Thyroid gland (tissue), 4 donors: ENCODE data around the gene TBRG1. TPM values are rescaled to one million over a fixed set of nuclear protein-coding genes. Genes with fewer than 3 reads are reported as not detected.
A peak's percentile ranks its signal among the peaks of the same experiment; 100 is the strongest.

Experiments
- DNase-seq, 2 donors: peaks; one replicate each; pipeline ENCODE4 v3.0.0-alpha.2; 2019
- H3K27ac ChIP-seq, 3 donors: fragments of 200-600 bp; sonication (generic); 1 replicate in 2 of 3; 2 replicates in 1 of 3; pipeline ENCODE4 v1.5.1; 2016 to 2019; ENCODE audit warnings: mild to moderate bottlenecking in 1 of 3, moderate library complexity in 1 of 3
- H3K27me3 ChIP-seq: fragments of 200-600 bp; sonication (generic); one replicate; pipeline ENCODE4 v1.5.1; 2019
- H3K36me3 ChIP-seq, 2 donors: fragments of 200-600 bp; sonication (generic); one replicate each; pipeline ENCODE4 v1.5.1; 2016 to 2019
- H3K4me1 ChIP-seq, 2 donors: fragments of 200-600 bp; sonication (generic); one replicate each; pipeline ENCODE4 v1.5.1; 2017 to 2019
- H3K4me3 ChIP-seq, 3 donors: fragments of 200-600 bp; sonication (generic); replicated peaks in 1 of 3; 1 replicate in 2 of 3; 2 replicates in 1 of 3; pipeline ENCODE4 v1.5.1; 2016; ENCODE audit warnings: mild to moderate bottlenecking in 1 of 3
- H3K9me3 ChIP-seq: fragments of 200-600 bp; sonication (generic); one replicate; pipeline ENCODE4 v1.5.1; 2017
- CTCF ChIP-seq, 6 experiments: fragments of 200-600 bp in 3 of 6; fragments of 450-650 bp in 3 of 6; sonication (generic) in 3 of 6; IDR thresholded peaks; one replicate each; pipeline ENCODE4 v1.5.1; 2016 to 2019; ENCODE audit warnings: antibody characterized with exemption in 6 of 6, mild to moderate bottlenecking in 2 of 6, inconsistent platforms in 1 of 6, moderate library complexity in 1 of 6
- POLR2A ChIP-seq, 2 donors: fragments of 450-650 bp; IDR thresholded peaks; one replicate each; pipeline ENCODE4 v1.6.1; 2017; ENCODE audit warnings: antibody characterized with exemption in 2 of 2, mild to moderate bottlenecking in 2 of 2, moderate library complexity in 1 of 2
- WGBS, 2 donors: methylation state at CpG; one replicate each; pipeline ENCODE4 v1.1.5; 2017; 5-methylcytosine and 5-hydroxymethylcytosine counted together
- intact Hi-C: fragments of 100-400 bp; cut with DNase I; formaldehyde crosslinking; loops from one replicate; pipeline ENCODE4 v1.15.1; 2023
- total RNA-seq, 4 donors: library from RNA; depleted of rRNA; stranded (reverse); fragments of >200 nt; gene quantifications; one replicate each; pipeline ENCODE4 v1.2.3, GENCODE V29; 2016

Gene TBRG1
- total RNA-seq, 4 donors from 2014 or later, result 34.7 to 59.8 (median 46.3) TPM

GRCh38 chr11:124644426-124645280 lies 22.0 kb downstream of the TBRG1 start:
- H3K4me3 ChIP-seq, result no peak overlapping the region
- TF ChIP-seq CTCF (IDR thresholded peaks at IDR 0.05) (peak; percentile 61 to 90 (median 74)), POLR2A (IDR thresholded peaks at IDR 0.05) (no peak)
- DNase-seq, result peak; percentile 59 to 64
- peaks cover 3 to 4% of the 10 kb centered on the region in 2 donors for H3K4me1 ChIP-seq
- WGBS, 2 donors, result 24 to 25% methylated on average over 16 of the region's 16 CpGs
- no peak overlapping the region for H3K27ac ChIP-seq
- intact Hi-C loops, result loop anchor here (5.0 kb wide), 1 partner anchor 193 kb away; no protein-coding TSS in a partner anchor
- no peaks in the 10 kb centered on the region for H3K9me3 ChIP-seq
- no peaks in the 10 kb centered on the region for H3K27me3 ChIP-seq
- H3K36me3 ChIP-seq, result peaks cover 0 to 3% of the 10 kb centered on the region in 2 donors

- intact Hi-C loops, result loop anchor here (5.0 kb wide), 1 partner anchor 191 kb away; no protein-coding TSS in a partner anchor
Observed at GRCh38 chr11:124646148-124646547, 23.5 kb downstream of the TBRG1 start.

GRCh38 chr11:124648610-124649009 lies 25.9 kb downstream of the TBRG1 start:
- 87 to 90% methylated on average over 6 of the region's 6 CpGs for WGBS, 2 donors
- Histone ChIP-seq H3K27ac (no peak overlapping the region), H3K9me3 (no peaks in the 10 kb centered on the region), H3K4me1 (peaks cover 3 to 4% of the 10 kb centered on the region in 2 donors), H3K27me3 (no peaks in the 10 kb centered on the region), H3K4me3 (no peak overlapping the region), H3K36me3 (peaks cover 0 to 8% of the 10 kb centered on the region in 2 donors)
- no peak for TF ChIP-seq CTCF (IDR thresholded peaks at IDR 0.05)
- TF ChIP-seq POLR2A (IDR thresholded peaks at IDR 0.05), result no peak
- intact Hi-C loops, result loop anchor here (5.0 kb wide), 1 partner anchor 189 kb away; no protein-coding TSS in a partner anchor
- no peak for DNase-seq

More at GRCh38 chr11:124646148-124646547, 23.5 kb downstream of the TBRG1 start:
- no peak for DNase-seq
- H3K27ac ChIP-seq, result no peak overlapping the region
- no peaks in the 10 kb centered on the region for H3K9me3 ChIP-seq
- TF ChIP-seq CTCF (IDR thresholded peaks at IDR 0.05), result no peak
- TF ChIP-seq POLR2A (IDR thresholded peaks at IDR 0.05), result no peak
- no peak overlapping the region for H3K4me3 ChIP-seq
- H3K27me3 ChIP-seq, result no peaks in the 10 kb centered on the region
- peaks cover 3 to 4% of the 10 kb centered on the region in 2 donors for H3K4me1 ChIP-seq
- 86 to 92% methylated on average over 3 of the region's 3 CpGs for WGBS, 2 donors
- H3K36me3 ChIP-seq, result no peaks in the 10 kb centered on the region

- TF ChIP-seq CTCF (IDR thresholded peaks at IDR 0.05) (no peak), POLR2A (IDR thresholded peaks at IDR 0.05) (no peak)
- DNase-seq, result peak; percentile 5 to 8
- Histone ChIP-seq H3K9me3 (no peaks in the 10 kb centered on the region), H3K4me1 (no peaks in the 10 kb centered on the region), H3K27ac (no peak overlapping the region), H3K36me3 (peaks cover 4 to 8% of the 10 kb centered on the region in 2 donors), H3K27me3 (no peaks in the 10 kb centered on the region), H3K4me3 (no peak overlapping the region)
- WGBS, 2 donors, result 65 to 68% methylated on average over 15 to 16 of the region's 16 CpGs
- intact Hi-C loops, result no loop called here
Observed at GRCh38 chr11:124656774-124657630, 34.3 kb downstream of the TBRG1 start.
